IMR-90 (cell line): ENCODE measurements around the gene EXOC8. TPM values are rescaled to one million over a fixed set of nuclear protein-coding genes. Genes with fewer than 3 reads are reported as not detected.
A peak's percentile ranks its signal among the peaks of the same experiment; 100 is the strongest.

Source experiments
- ATAC-seq: fragments of 200-7000 bp; cut with Tn5 transposase; 2 replicates; pipeline ENCODE4 v1.9.1; 2020; ENCODE audit warnings: low read depth, mild to moderate bottlenecking, moderate library complexity
- BruUV-seq: library from RNA; stranded (reverse); fragments of 400-500 nt; replicated peaks from 2 replicates; lab custom pipeline; 2021; lab: Mats Ljungman, UMichigan
- CTCF ChIA-PET: fragments of 300-600 bp; formaldehyde crosslinking; extraction: SDS; loops from one replicate; lab custom pipeline; 2021; ENCODE audit warnings: antibody characterized with exemption; lab: Yijun Ruan, JAX
- POLR2A ChIA-PET: fragments of 300-600 bp; sonication (Branson Sonifier 250); formaldehyde crosslinking; loops from one replicate; lab custom pipeline; 2022; ENCODE audit warnings: antibody characterized with exemption; ENCODE audit not compliant: unreplicated experiment; lab: Charles Lee
- DNase-seq: peaks from one replicate; pipeline ENCODE4 v3.0.0; 2013
- H2AFZ ChIP-seq: replicated peaks from 2 replicates; pipeline ENCODE3; 2013; ENCODE audit warnings: low read length, mild to moderate bottlenecking; ENCODE audit not compliant: poor library complexity
- H2AK5ac ChIP-seq: 2 replicates; pipeline ENCODE4 v1.6.1; 2013; ENCODE audit warnings: low read depth, low read length, inconsistent platforms
- H2AK9ac ChIP-seq: replicated peaks from 2 replicates; pipeline ENCODE3; 2013; ENCODE audit warnings: mild to moderate bottlenecking, low read depth, low read length, moderate library complexity; ENCODE audit not compliant: poor library complexity
- H2BK120ac ChIP-seq: 2 replicates; pipeline ENCODE4 v1.6.1; 2013; ENCODE audit warnings: low read depth, low read length, inconsistent platforms
- H2BK15ac ChIP-seq: 3 replicates; pipeline ENCODE4 v1.6.1; 2013; ENCODE audit warnings: low read depth, low read length, inconsistent platforms
- H2BK20ac ChIP-seq: 2 replicates; pipeline ENCODE4 v1.6.1; 2013; ENCODE audit warnings: low read depth, mild to moderate bottlenecking, inconsistent platforms, low read length, moderate library complexity
- H2BK5ac ChIP-seq: 2 replicates; pipeline ENCODE4 v1.6.1; 2013; ENCODE audit warnings: mild to moderate bottlenecking, low read depth, low read length, inconsistent platforms; ENCODE audit not compliant: poor library complexity, severe bottlenecking
- H3K14ac ChIP-seq: replicated peaks from 2 replicates; pipeline ENCODE4 v1.6.1; 2013; ENCODE audit warnings: low read depth, low read length, inconsistent platforms
- H3K18ac ChIP-seq: 2 replicates; pipeline ENCODE4 v1.6.1; 2013; ENCODE audit warnings: low read depth, low read length, control low read depth
- H3K23ac ChIP-seq: 2 replicates; pipeline ENCODE4 v1.6.1; 2013; ENCODE audit warnings: low read depth, low read length, inconsistent platforms
- H3K27ac ChIP-seq: 2 replicates; pipeline ENCODE4 v1.5.1; 2013; ENCODE audit warnings: mild to moderate bottlenecking, control low read depth, low read length; ENCODE audit not compliant: insufficient read depth
- H3K27me3 ChIP-seq: 2 replicates; pipeline ENCODE4 v1.6.1; 2013; ENCODE audit warnings: low read length; ENCODE audit not compliant: control insufficient read depth, insufficient read depth
- H3K36me3 ChIP-seq: 2 replicates; pipeline ENCODE4 v1.6.1; 2013; ENCODE audit warnings: low read length, mixed read lengths; ENCODE audit not compliant: control insufficient read depth, insufficient read depth
- H3K4ac ChIP-seq: 2 replicates; pipeline ENCODE4 v1.6.1; 2013; ENCODE audit warnings: low read depth, low read length, inconsistent platforms
- H3K4me1 ChIP-seq: 2 replicates; pipeline ENCODE4 v1.6.1; 2013; ENCODE audit warnings: low read length, mixed read lengths; ENCODE audit not compliant: control insufficient read depth, insufficient read depth
- H3K4me2 ChIP-seq: 2 replicates; pipeline ENCODE4 v1.6.1; 2013; ENCODE audit warnings: low read depth, mild to moderate bottlenecking, control low read depth, low read length, moderate library complexity
- H3K4me3 ChIP-seq: 2 replicates; pipeline ENCODE4 v1.5.1; 2013; ENCODE audit warnings: low read depth, mild to moderate bottlenecking, control low read depth, low read length, moderate library complexity; ENCODE audit not compliant: insufficient read depth
- H3K56ac ChIP-seq: 2 replicates; pipeline ENCODE4 v1.6.1; 2013; ENCODE audit warnings: low read length, inconsistent platforms; ENCODE audit not compliant: insufficient read depth; ENCODE audit errors: extremely low read depth
- H3K79me1 ChIP-seq, 2 experiments: 2 replicates each; pipeline ENCODE4 v1.6.1; 2013; ENCODE audit warnings: low read length in 2 of 2, inconsistent platforms in 1 of 2, low read depth in 1 of 2
- H3K9ac ChIP-seq: 2 replicates; pipeline ENCODE4 v1.6.1; 2013; ENCODE audit warnings: low read depth, low read length, control low read depth
- H3K9me1 ChIP-seq: 2 replicates; pipeline ENCODE4 v1.6.1; 2013; ENCODE audit warnings: low read length, inconsistent platforms; ENCODE audit not compliant: insufficient read depth
- H3K9me3 ChIP-seq: 2 replicates; pipeline ENCODE4 v1.6.1; 2013; ENCODE audit warnings: low read length; ENCODE audit not compliant: control insufficient read depth, insufficient read depth
- H4K20me1 ChIP-seq: 2 replicates; pipeline ENCODE4 v1.6.1; 2013; ENCODE audit warnings: low read length, inconsistent platforms; ENCODE audit not compliant: insufficient read depth
- H4K5ac ChIP-seq: 2 replicates; pipeline ENCODE4 v1.6.1; 2013; ENCODE audit warnings: mild to moderate bottlenecking, low read depth, low read length, control low read depth
- H4K8ac ChIP-seq, 2 experiments: 2 replicates each; pipeline ENCODE4 v1.6.1; 2013; ENCODE audit warnings: low read depth in 2 of 2, low read length in 2 of 2, control low read depth in 1 of 2, inconsistent platforms in 1 of 2
- H4K91ac ChIP-seq: 2 replicates; pipeline ENCODE4 v1.6.1; 2013; ENCODE audit warnings: low read depth, low read length, inconsistent platforms; ENCODE audit not compliant: insufficient read depth
- CEBPB ChIP-seq: IDR thresholded peaks from 2 replicates; pipeline ENCODE4 v1.6.1; 2012; ENCODE audit warnings: low read depth, low read length, improper control_type of control experiment
- MAZ ChIP-seq: IDR thresholded peaks from 2 replicates; pipeline ENCODE4 v1.6.1; 2012; ENCODE audit warnings: low read depth, mild to moderate bottlenecking, low read length, improper control_type of control experiment, moderate library complexity, borderline replicate concordance
- WGBS, 2 experiments: methylation state at CpG; one replicate each; pipeline versions ENCODE4 v1.1.5 to v1.1.7; 2013; ENCODE audit warnings: missing lambda C conversion rate in 2 of 2; ENCODE audit not compliant: insufficient read length in 1 of 2; ENCODE audit errors: extremely low coverage in 2 of 2; 5-methylcytosine and 5-hydroxymethylcytosine counted together
- dilution Hi-C: fragments of 300-500 bp; cut with HindIII; formaldehyde crosslinking; loops from one replicate; pipeline ENCODE4 v1.14.3; 2018; ENCODE audit warnings: low sequenced_read_pairs; ENCODE audit not compliant: unreplicated experiment
- in situ Hi-C: fragments of 300-500 bp; cut with MboI; formaldehyde crosslinking; loops from 3 replicates; pipeline ENCODE4 v1.14.3; 2019; ENCODE audit warnings: low sequenced_read_pairs, inconsistent platforms, mixed read lengths
- intact Hi-C: fragments of 100-400 bp; cut with micrococcal nuclease; formaldehyde crosslinking; loops from 2 replicates; pipeline ENCODE4 v1.10.0; 2022
- polyA plus RNA-seq, 3 experiments: library from polyadenylated mRNA; depleted of rRNA; stranded (reverse); fragments of >200 nt; gene quantifications; 2 replicates each; pipeline ENCODE4 v1.2.3, GENCODE V29; 2012; ENCODE audit warnings: low replicate concordance in 1 of 3
- total RNA-seq: library from RNA; depleted of rRNA; stranded (reverse); fragments of >200 nt; gene quantifications from 2 replicates; pipeline ENCODE4 v1.2.3, GENCODE V29; 2012

Gene EXOC8
- total and polyA plus RNA-seq, 2 of the 4 experiments (the other 2 are of a cell fraction), result 2.6 to 11.5 TPM

GRCh38 chr1:231374394-231374793, 36.7 kb upstream of the EXOC8 start:
- ATAC-seq, result no peak
- Histone ChIP-seq H4K20me1 (peaks cover 28% of the 10 kb centered on the region), H2BK120ac (no peak overlapping the region), H4K8ac (no peak overlapping the region), H2AK9ac (no peak overlapping the region), H3K36me3 (peaks cover 5% of the 10 kb centered on the region), H3K4me2 (no peak overlapping the region), H2BK5ac (no peak overlapping the region), H2AK5ac (no peak overlapping the region), H3K4ac (no peak overlapping the region), H3K4me1 (peaks cover 3% of the 10 kb centered on the region), H3K9me1 (peaks cover 13% of the 10 kb centered on the region), H3K9ac (no peak overlapping the region), H3K9me3 (no peaks in the 10 kb centered on the region), H3K23ac (peak overlapping the region; percentile 51; the same call in 1 of the 2 replicates), H4K5ac (no peak overlapping the region), H3K27me3 (no peaks in the 10 kb centered on the region), H4K91ac (no peak overlapping the region), H3K18ac (no peak overlapping the region), H3K14ac (no peak overlapping the region), H3K27ac (no peak overlapping the region), H2BK20ac (no peak overlapping the region), H3K79me1 (peaks cover 31 to 66% of the 10 kb centered on the region in 2 experiments), H3K56ac (no peak overlapping the region), H3K4me3 (no peak overlapping the region), H2BK15ac (no peak overlapping the region), H2AFZ (no peak overlapping the region)
- in situ Hi-C loops (no loop called here), intact Hi-C loops (no loop called here), dilution Hi-C loops (no loop called here)
- no peak for DNase-seq
- TF ChIP-seq MAZ, result no peak
- peak; percentile 1; the same call in 1 of the 2 replicates for TF ChIP-seq CEBPB
- no TSS peak for BruUV-seq
- no CpG with 5 or more reads among the region's 4 CpGs for WGBS, 2 experiments
- CTCF ChIA-PET, result interaction anchor here (0.6 to 0.8 kb wide), 3 partner anchors 36 to 63 kb away, joined by 3 to 6 read pairs (median 3); partner anchors contain the start of gene SPRTN
- POLR2A ChIA-PET, result no interaction called here
